ENCODE data around the gene TRIM54. TPM values are rescaled to one million over a fixed set of nuclear protein-coding genes. Genes with fewer than 3 reads are reported as not detected.

The TRIM54 gene
- total and polyA plus RNA-seq, 2 of the 4 experiments (the other 2 are of a cell fraction): 0.15 TPM; not detected in 1

- ChIA-PET POLR2A (ENCODE audit: unreplicated experiment) (no interaction called here), CTCF (interaction anchor here (0.6 to 2.0 kb wide), 2 partner anchors 10 to 1036 kb away, joined by 5 to 8 read pairs; no protein-coding TSS in a partner anchor)
- Histone ChIP-seq H3K9ac (ENCODE audit: low read depth, low read length) (no peak overlapping the region), H3K27me3 (ENCODE audit: control insufficient read depth, insufficient read depth, low read length) (peaks cover 53% of the 10 kb centered on the region), H4K20me1 (ENCODE audit: insufficient read depth, low read length) (no peaks in the 10 kb centered on the region), H2AK9ac (replicated peaks; ENCODE audit: low read depth, low read length, poor library complexity) (no peak overlapping the region), H4K5ac (ENCODE audit: low read depth, low read length) (no peak overlapping the region), H3K14ac (replicated peaks; ENCODE audit: low read depth, low read length) (no peak overlapping the region), H2BK120ac (ENCODE audit: low read depth, low read length) (no peak overlapping the region), H4K8ac (ENCODE audit: low read depth in 2 of 2, low read length in 2 of 2) (no peak overlapping the region), H3K9me1 (ENCODE audit: insufficient read depth, low read length) (no peaks in the 10 kb centered on the region), H3K18ac (ENCODE audit: low read depth, low read length) (no peak overlapping the region), H3K4ac (ENCODE audit: low read depth, low read length) (no peak overlapping the region), H3K4me3 (ENCODE audit: insufficient read depth, low read depth, low read length) (no peak overlapping the region), H2BK5ac (ENCODE audit: low read depth, low read length, poor library complexity, severe bottlenecking) (no peak overlapping the region), H3K4me2 (ENCODE audit: low read depth, low read length) (no peak overlapping the region), H3K79me1 (ENCODE audit: low read depth in 1 of 2, low read length in 2 of 2) (no peaks in the 10 kb centered on the region), H2BK15ac (ENCODE audit: low read depth, low read length) (no peak overlapping the region), H3K56ac (ENCODE audit: extremely low read depth, insufficient read depth, low read length) (no peak overlapping the region), H4K91ac (ENCODE audit: insufficient read depth, low read depth, low read length) (no peak overlapping the region), H3K36me3 (ENCODE audit: control insufficient read depth, insufficient read depth, low read length) (no peaks in the 10 kb centered on the region), H3K4me1 (ENCODE audit: control insufficient read depth, insufficient read depth, low read length) (no peaks in the 10 kb centered on the region), H2BK20ac (ENCODE audit: low read depth, low read length) (no peak overlapping the region), H3K23ac (ENCODE audit: low read depth, low read length) (no peak overlapping the region), H2AFZ (replicated peaks; ENCODE audit: low read length, poor library complexity) (no peak overlapping the region), H3K27ac (ENCODE audit: insufficient read depth, low read length) (no peak overlapping the region), H3K9me3 (ENCODE audit: control insufficient read depth, insufficient read depth, low read length) (no peaks in the 10 kb centered on the region), H2AK5ac (ENCODE audit: low read depth, low read length) (no peak overlapping the region)
- TF ChIP-seq MXI1 (IDR thresholded peaks at IDR 0.05; ENCODE audit: borderline replicate concordance, low read depth, low read length) (no peak), POLR2A (IDR thresholded peaks at IDR 0.05; ENCODE audit: low read depth, low read length) (no peak)
- intact Hi-C loops (cut with micrococcal nuclease): no loop called here
- no TSS peak for BruUV-seq (replicated peaks)
- WGBS, 2 experiments (ENCODE audit: extremely low coverage in 2 of 2, insufficient read length in 1 of 2): no CpG with 5 or more reads among the region's 2 CpGs
- dilution Hi-C loops (cut with HindIII; ENCODE audit: low sequenced_read_pairs, unreplicated experiment): no loop called here
- in situ Hi-C loops (cut with MboI; ENCODE audit: low sequenced_read_pairs): no loop called here
- DNase-seq (no peak), ATAC-seq (ENCODE audit: low read depth) (no peak)
Observed at GRCh38 chr2:27270670-27271069, 11.6 kb upstream of the TRIM54 start.

Measured in IMR-90 (cell line).